Measurements from ENCODE around the gene MAP3K6. TPM values are rescaled to one million over a fixed set of nuclear protein-coding genes. Genes with fewer than 3 reads are reported as not detected.
A peak's percentile ranks its signal among the peaks of the same experiment; 100 is the strongest.

Gene MAP3K6
- total RNA-seq, 2 experiments from 2014 or later, result 8.3 to 9.5 TPM

GRCh38 chr1:27341525-27342252 is 25.1 kb downstream of the MAP3K6 start, which contains the start of gene SYTL1:
TSS of gene SYTL1 (plus strand) at chr1:27342022. CDS start at chr1:27345335, 3,313 bp downstream.
- intact Hi-C loops (cut with micrococcal nuclease), result loop anchor here (10.0 kb wide), 1 partner anchor 53 kb away; the partner anchor contains the start of gene GPR3
- Mint-ChIP-seq H3K4me3 (peak within 1 kb of the TSS; percentile 84), H3K9me3 (no peaks in the 10 kb centered on the region), H3K27me3 (no peaks in the 10 kb centered on the region), H3K4me1 (ENCODE audit: low read depth) (peaks cover 39% of the 10 kb centered on the region), H3K36me3 (ENCODE audit: low read depth) (peaks cover 22% of the 10 kb centered on the region), H3K27ac (peak within 1 kb of the TSS; percentile 89)
- CTCF ChIA-PET, result interaction anchor here (0.8 to 8.1 kb wide), 15 partner anchors 9 to 344 kb away, joined by 3 to 91 read pairs (median 5); partner anchors contain the start of gene MAP3K6
- DNase-seq (peak; percentile 85), ATAC-seq (peak; percentile 70)
- TF ChIP-seq CTCF (IDR thresholded peaks at IDR 0.05), result no peak
- POLR2A ChIA-PET, result interaction anchor here (0.9 to 6.1 kb wide), 13 partner anchors 9 to 321 kb away, joined by 3 to 61 read pairs (median 5); no protein-coding TSS in a partner anchor

GRCh38 chr1:27339213-27339612 is 27.5 kb downstream of the MAP3K6 start:
- DNase-seq (no peak), ATAC-seq (no peak)
- intact Hi-C loops (cut with micrococcal nuclease), result no loop called here
- no peak overlapping the region for H3K4me3 Mint-ChIP-seq
- peaks cover 29% of the 10 kb centered on the region for H3K4me1 Mint-ChIP-seq (ENCODE audit: low read depth)
- CTCF ChIA-PET, result interaction anchor here (0.9 to 1.7 kb wide), 3 partner anchors 18 to 56 kb away, joined by 3 to 7 read pairs (median 5); no protein-coding TSS in a partner anchor
- no peaks in the 10 kb centered on the region for H3K9me3 Mint-ChIP-seq
- peak overlapping the region; percentile 83 for H3K27ac Mint-ChIP-seq
- peaks cover 26% of the 10 kb centered on the region for H3K36me3 Mint-ChIP-seq (ENCODE audit: low read depth)
- POLR2A ChIA-PET, result no interaction called here
- no peak for TF ChIP-seq CTCF (IDR thresholded peaks at IDR 0.05)
- H3K27me3 Mint-ChIP-seq, result no peaks in the 10 kb centered on the region

- H3K4me1 Mint-ChIP-seq (ENCODE audit: low read depth), result peaks cover 29% of the 10 kb centered on the region
- intact Hi-C loops (cut with micrococcal nuclease), result no loop called here
- H3K9me3 Mint-ChIP-seq, result no peaks in the 10 kb centered on the region
- no peak for ATAC-seq
- ChIA-PET POLR2A (no interaction called here), CTCF (interaction anchor here (0.9 to 1.3 kb wide), 2 partner anchors 19 to 55 kb away, joined by 3 to 5 read pairs; no protein-coding TSS in a partner anchor)
- peaks cover 26% of the 10 kb centered on the region for H3K36me3 Mint-ChIP-seq (ENCODE audit: low read depth)
- no peak overlapping the region for H3K4me3 Mint-ChIP-seq
- peak overlapping the region; percentile 65 for H3K27ac Mint-ChIP-seq
- DNase-seq, result no peak
- TF ChIP-seq CTCF (IDR thresholded peaks at IDR 0.05), result no peak
- H3K27me3 Mint-ChIP-seq, result no peaks in the 10 kb centered on the region
Measured at GRCh38 chr1:27338751-27339150, 28.0 kb downstream of the MAP3K6 start.

GRCh38 chr1:27336756-27337155 is 30.0 kb downstream of the MAP3K6 start:
- no peak for TF ChIP-seq CTCF (IDR thresholded peaks at IDR 0.05)
- ATAC-seq, result no peak
- ChIA-PET CTCF (interaction anchor here (0.9 to 1.3 kb wide), 7 partner anchors 9 to 271 kb away, joined by 3 to 6 read pairs (median 3); no protein-coding TSS in a partner anchor), POLR2A (interaction anchor here (0.8 to 1.5 kb wide), 4 partner anchors 10 to 40 kb away, joined by 3 to 4 read pairs (median 4); no protein-coding TSS in a partner anchor)
- Mint-ChIP-seq H3K36me3 (ENCODE audit: low read depth) (peaks cover 20% of the 10 kb centered on the region), H3K4me3 (no peak overlapping the region), H3K9me3 (no peaks in the 10 kb centered on the region), H3K4me1 (ENCODE audit: low read depth) (peaks cover 32% of the 10 kb centered on the region), H3K27ac (no peak overlapping the region), H3K27me3 (no peaks in the 10 kb centered on the region)
- DNase-seq, result no peak
- intact Hi-C loops (cut with micrococcal nuclease), result no loop called here

Data from activated CD8-positive, alpha-beta T cell treated with anti-CD3 and anti-CD28 coated beads for 36 hours (primary cell).